Metanephros (tissue), 2 donors: ENCODE data around the gene SLC22A17. TPM values are rescaled to one million over a fixed set of nuclear protein-coding genes. Genes with fewer than 3 reads are reported as not detected.

Source experiments
- small RNA-seq: library from RNA; depleted of rRNA; stranded (forward); fragments of <200 nt; gene quantifications from one replicate; pipeline ENCODE3, GENCODE V24; 2014; ENCODE audit warnings: low replicate concordance
- total RNA-seq: library from RNA; depleted of rRNA; stranded (reverse); fragments of >200 nt; gene quantifications from one replicate; pipeline ENCODE4 v1.2.3, GENCODE V29; 2014

Gene SLC22A17
- total RNA-seq = 81.9 TPM

GRCh38 chr14:23352506-23353432 lies at the start of gene SLC22A17:
Gene SLC22A17 (minus strand): TSS chr14:23352887.

GRCh38 chr14:23376482-23377197 lies 24.0 kb upstream of the SLC22A17 start, which contains the start of gene CMTM5:
Gene CMTM5 (plus strand): TSS chr14:23377046. CDS start chr14:23377252, 206 bp downstream.

GRCh38 chr14:23372509-23372908 lies 19.8 kb upstream of the SLC22A17 start, which contains the start of gene IL25:
Gene IL25 (plus strand): TSS chr14:23372809.

DNA sequence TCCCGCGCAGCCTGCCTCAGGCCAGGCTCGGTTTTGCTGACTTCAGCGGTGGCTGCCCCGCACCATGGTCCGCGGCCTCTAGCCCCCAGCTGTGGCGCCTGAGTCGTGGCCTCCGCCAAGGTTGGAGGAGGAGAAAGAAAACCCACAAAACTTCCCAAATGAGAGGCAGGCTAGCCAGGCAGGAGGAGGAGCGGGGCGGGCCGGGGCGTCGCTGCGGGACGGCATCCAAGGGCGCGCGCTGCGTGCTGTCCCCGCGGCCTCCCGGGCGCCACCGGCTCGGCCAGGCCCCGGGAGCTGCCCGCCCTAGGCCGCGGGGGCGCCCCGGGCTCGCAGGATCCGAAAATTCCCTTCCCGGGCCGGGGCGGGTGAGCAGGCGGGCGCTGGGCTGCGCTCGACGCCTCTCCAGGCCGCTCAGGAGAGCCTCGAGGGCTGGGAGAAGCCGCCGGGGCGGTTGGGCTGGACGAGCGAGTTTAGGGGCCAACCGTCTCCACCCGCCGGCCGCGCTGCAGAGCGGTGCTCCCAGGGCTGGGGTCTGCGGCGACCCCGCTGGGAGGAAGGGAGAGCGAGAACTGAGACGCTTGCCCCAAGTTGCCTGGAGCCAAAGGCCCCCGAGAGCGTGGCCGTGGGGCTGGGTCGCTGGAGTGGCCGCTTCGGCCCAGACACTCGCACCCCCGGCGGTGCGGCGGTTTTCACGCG lies 12.5 kb upstream of the SLC22A17 start, which contains the start of gene EFS:
EFS (minus strand) TSS at position 137 of the 696 bp plus-strand sequence. CDS start 147 bp downstream, outside the sequence.

GRCh38 chr14:23320584-23321571 lies 31.8 kb downstream of the SLC22A17 start, which contains the start of gene PABPN1:
Gene PABPN1 (plus strand): TSS chr14:23321457. CDS start chr14:23321470, 13 bp downstream.

GRCh38 chr14:23306412-23307145 lies 46.1 kb downstream of the SLC22A17 start, which contains the start of gene BCL2L2:
Gene BCL2L2 (plus strand): TSS chr14:23306833. CDS start chr14:23307768, 935 bp downstream.

GRCh38 chr14:23302290-23303225 lies 50.1 kb downstream of the SLC22A17 start, which contains the start of gene PPP1R3E:
Gene PPP1R3E (minus strand): TSS chr14:23302859. CDS start chr14:23302576, 283 bp downstream.

Small RNA genes within 50 kb of the gene (small RNA-seq; reads per million reads assigned to genes)
- gene MIR208A = not detected

Other genes starting within 250 kb of the SLC22A17 start
- not detected for gene CIROP, start 247.9 kb downstream of the SLC22A17 start, total RNA-seq
- 1.1 TPM for gene CEBPE, start 233.6 kb downstream of the SLC22A17 start, total RNA-seq
- 50.2 TPM for gene SLC7A8, start 169.2 kb downstream of the SLC22A17 start, total RNA-seq
- 0.18 TPM for gene RNF212B, start 115.0 kb downstream of the SLC22A17 start, total RNA-seq
- 8.9 TPM for gene HOMEZ, start 66.8 kb downstream of the SLC22A17 start, total RNA-seq
- gene PPP1R3E, start 50.0 kb downstream of the SLC22A17 start, total RNA-seq = 10.8 TPM
- 33.3 TPM for gene BCL2L2, start 46.1 kb downstream of the SLC22A17 start, total RNA-seq
- gene PABPN1, start 31.4 kb downstream of the SLC22A17 start, total RNA-seq = 87.1 TPM
- 35.5 TPM for gene EFS, start 12.3 kb upstream of the SLC22A17 start, total RNA-seq
- gene IL25, start 19.9 kb upstream of the SLC22A17 start, total RNA-seq = not detected
- 3.7 TPM for gene CMTM5, start 24.2 kb upstream of the SLC22A17 start, total RNA-seq
- gene MYH6, start 55.4 kb upstream of the SLC22A17 start, total RNA-seq = 0.64 TPM
- 55.8 TPM for gene MYH7, start 82.8 kb upstream of the SLC22A17 start, total RNA-seq
- 38.9 TPM for gene NGDN, start 116.8 kb upstream of the SLC22A17 start, total RNA-seq
- gene ZFHX2, start 198.9 kb upstream of the SLC22A17 start, total RNA-seq = 1.3 TPM
- 23.4 TPM for gene THTPA, start 203.4 kb upstream of the SLC22A17 start, total RNA-seq
- 51.7 TPM for gene AP1G2, start 214.9 kb upstream of the SLC22A17 start, total RNA-seq
- gene JPH4, start 225.9 kb upstream of the SLC22A17 start, total RNA-seq = 6.2 TPM